Stomach (tissue), 4 donors: ENCODE data around the gene ABCC9.

Experiments used
- CTCF ChIP-seq, 7 experiments: fragments of 450-650 bp in 4 of 7; fragments of 200-600 bp in 3 of 7; sonication (generic) in 3 of 7; IDR thresholded peaks; one replicate each; pipeline ENCODE4 v1.5.1; 2016 to 2019; ENCODE audit warnings: antibody characterized with exemption in 7 of 7, control low read depth in 2 of 7, mild to moderate bottlenecking in 1 of 7
- POLR2A ChIP-seq, 4 donors: fragments of 450-650 bp; IDR thresholded peaks; one replicate each; pipeline ENCODE4 v1.6.1; 2016; ENCODE audit warnings: antibody characterized with exemption in 4 of 4, control low read depth in 2 of 4, mild to moderate bottlenecking in 1 of 4, moderate library complexity in 1 of 4

- TF ChIP-seq CTCF (IDR thresholded peaks at IDR 0.05) (no peak), POLR2A (IDR thresholded peaks at IDR 0.05) (no peak)
Measured at GRCh38 chr12:21895651-21896050, 45.6 kb downstream of the ABCC9 start.
